Non-pigmented ciliary epithelial cell (primary cell): ENCODE results near the gene SVOP.
"Not testable (repeated sequence)": the region's sequence is repeated elsewhere in the genome, so short reads cannot be mapped to it uniquely, and the experiment has no call there.

Source experiments
- DNase-seq: peaks from one replicate; pipeline ENCODE4 v3.0.0-alpha.2; 2010; ENCODE audit warnings: low read depth

Gene SVOP

DNA sequence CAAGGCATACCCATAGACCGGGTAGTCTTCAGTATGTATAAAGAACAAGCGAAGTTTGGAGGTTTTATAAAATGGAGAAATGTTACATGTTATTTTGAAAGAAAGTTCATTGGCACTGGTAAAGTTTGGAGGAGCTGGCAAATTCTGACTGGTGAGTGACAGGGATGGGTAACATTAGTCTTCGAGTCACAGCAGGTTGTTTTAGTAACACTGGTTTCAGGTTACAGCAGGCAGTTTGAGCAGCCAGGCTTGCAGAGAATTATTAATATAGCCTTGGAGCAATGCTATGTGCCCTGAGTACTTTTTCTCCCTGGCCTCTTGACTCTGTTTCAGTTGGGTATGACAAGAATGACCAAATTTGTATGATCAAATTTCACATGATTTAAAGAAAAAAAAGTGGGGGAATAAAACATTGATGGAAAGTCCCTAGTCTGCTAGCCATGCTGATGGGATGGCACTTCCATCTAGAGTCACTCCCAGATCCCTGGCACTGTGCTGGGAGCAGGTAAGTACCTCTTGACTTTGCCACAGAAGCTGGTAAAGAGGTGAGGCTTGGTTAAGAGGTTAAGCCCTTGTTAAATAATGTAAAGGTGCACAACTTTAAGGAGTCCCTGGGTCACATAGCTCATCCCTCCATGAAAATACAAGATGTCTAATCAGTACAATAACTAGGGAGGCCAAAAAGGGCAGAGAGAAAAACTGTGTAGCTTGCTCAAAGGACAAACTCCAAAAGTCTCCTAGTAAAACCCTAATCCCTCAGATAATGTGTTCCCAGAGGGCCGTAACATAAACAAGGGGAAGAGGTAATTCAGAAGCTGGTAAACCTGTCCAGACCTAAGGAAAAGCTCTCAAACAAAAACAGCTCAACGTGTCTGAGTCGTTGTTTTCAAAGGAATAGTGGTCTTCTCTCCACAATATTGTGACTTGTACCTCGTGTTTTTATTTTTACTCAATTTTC, 12.7 kb upstream of the SVOP start:
- DNase-seq: no peak

DNA sequence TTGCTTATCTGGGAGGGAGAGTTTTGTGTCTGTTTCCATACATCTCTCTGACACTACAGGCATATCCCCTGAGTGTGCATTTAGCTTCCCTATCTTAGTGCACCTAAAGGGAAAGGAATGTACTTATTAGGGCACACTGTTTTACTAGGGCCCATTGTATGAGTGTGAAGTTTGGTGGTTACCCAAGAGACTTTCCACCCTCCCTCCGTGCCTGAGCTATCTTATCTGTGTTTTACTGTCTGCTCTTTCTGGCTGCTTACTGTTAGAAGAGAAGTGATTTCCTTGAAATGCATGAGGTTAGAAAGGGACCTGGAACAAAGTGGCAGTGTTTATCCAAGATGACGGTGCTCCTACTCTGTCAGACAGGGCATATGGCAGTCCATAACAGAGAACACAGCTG, 8.5 kb upstream of the SVOP start:
- no peak for DNase-seq

DNA sequence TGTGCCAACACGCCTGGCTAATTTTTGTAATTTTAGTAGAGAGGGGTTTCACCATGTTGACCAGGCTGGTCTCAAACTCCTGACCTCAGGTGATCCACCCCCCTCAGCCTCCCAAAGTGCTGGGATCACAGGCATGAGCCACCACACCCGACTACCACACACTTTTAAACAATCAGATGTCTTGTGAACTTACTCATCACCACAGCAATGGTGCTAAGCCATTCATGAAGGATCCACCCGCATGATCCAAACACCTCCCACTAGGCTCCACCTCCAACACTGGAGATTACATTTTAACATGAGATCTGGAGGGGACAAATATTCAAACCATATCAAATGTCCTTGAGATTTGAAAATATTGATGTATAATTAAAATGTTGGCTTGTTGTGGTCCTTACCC, 7.8 kb upstream of the SVOP start:
- DNase-seq: not testable (repeated sequence)

DNA sequence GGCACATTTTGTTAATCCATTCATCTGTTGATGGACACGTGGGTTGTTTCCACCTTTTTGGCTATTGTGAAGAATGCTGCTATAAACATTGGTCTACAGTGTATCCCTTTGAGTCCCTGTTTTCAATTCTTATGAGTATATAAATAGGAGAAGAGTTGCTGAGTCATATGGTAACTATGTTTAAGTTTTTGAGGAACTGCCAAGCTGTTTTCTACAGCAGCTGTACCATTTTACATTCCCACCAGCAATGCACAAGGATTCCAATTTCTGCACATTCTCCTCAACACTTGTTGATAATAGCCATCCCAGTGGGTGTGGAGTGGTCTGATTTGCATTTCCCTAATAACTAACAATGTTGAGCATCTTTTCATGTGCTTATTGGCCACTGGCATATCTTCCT, 6.9 kb upstream of the SVOP start:
- DNase-seq: peak; percentile 22

DNA sequence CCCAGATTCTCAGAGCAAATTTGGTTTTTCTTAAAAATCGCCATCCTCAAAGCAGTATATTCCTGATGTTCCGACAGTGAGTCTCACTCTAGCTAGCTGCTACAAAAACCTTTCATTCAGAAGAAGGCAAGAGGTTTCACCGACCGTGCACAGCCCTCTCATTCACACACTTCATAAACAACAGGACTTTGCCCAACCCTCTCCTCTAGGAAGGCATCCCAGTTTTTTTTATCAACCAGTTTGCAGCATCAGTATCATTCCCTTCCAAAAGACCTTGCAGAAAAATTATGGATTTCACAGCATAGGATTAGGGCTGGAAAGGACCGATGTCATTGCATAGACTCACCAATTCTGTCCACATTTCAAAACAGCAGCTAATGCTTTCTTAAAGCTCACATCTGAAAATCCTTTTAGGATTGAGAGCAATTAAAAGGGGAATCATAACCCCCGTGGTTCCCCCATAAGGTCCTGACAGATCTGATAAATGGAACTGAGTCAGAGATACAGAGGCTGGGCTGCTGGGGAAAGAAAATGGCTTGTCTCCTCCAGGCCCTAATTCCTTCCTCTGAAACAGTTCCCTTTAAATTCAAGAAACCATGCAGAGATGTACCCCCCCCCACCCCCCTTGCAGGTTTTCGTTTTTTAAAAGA, 597 bp downstream of the SVOP start:
- DNase-seq: no peak

DNA sequence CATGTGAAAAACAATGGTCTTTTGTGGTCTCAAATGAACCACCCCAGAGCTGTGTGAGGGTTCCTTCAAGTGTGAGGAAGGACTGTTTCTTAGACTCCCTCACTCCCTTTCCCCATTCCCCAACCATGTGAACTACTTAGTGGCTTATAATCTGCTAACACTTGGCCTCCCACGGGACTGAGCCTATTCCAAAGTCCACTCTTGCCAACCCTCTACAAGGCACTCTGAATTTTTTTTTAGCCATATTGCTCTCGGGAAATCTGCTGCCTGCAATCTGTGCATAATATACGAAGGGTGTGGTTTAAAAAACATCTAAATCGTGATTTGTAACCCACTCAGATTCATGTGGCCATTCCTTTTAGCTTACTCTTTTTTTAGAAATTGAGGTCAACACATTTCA, 2.6 kb downstream of the SVOP start:
- no peak for DNase-seq

DNA sequence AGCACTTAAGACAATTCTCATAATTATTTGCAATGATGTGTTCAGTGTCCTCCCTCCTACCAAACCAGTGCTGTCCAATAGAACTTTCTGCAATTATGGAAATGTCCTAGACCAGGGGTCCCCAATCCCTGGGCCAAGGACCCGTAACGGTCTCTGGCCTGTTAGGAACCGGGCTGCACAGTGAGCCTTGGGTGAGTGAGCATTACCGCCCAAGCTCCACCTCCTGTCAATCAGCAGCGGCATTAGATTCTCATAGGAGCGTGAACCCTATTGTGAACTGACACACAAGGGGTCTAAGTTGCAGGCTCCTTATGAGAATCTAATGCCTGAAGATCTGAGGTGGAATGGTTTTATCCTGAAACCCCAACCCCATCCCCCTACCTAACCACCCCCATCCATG, 3.9 kb downstream of the SVOP start:
- no peak for DNase-seq

DNA sequence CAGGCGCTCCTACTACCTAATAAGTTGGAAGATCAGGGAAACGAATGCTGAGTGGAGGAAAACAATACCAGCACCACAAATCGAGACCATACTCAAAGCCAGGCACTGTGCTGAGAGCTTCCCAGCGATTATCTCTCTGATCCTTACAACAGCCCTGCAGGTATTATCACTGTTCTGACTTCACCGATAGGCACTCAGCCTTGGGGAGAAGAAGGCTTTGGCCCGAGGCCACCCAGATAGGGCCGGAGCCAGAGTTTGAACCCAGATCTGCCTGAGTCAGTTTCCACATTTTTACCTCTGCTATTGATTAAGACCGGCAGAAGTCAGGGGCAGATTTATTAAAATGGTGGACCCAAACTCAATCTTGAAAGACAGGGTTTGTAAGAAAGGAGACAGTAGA, 4.9 kb downstream of the SVOP start:
- DNase-seq: no peak

DNA sequence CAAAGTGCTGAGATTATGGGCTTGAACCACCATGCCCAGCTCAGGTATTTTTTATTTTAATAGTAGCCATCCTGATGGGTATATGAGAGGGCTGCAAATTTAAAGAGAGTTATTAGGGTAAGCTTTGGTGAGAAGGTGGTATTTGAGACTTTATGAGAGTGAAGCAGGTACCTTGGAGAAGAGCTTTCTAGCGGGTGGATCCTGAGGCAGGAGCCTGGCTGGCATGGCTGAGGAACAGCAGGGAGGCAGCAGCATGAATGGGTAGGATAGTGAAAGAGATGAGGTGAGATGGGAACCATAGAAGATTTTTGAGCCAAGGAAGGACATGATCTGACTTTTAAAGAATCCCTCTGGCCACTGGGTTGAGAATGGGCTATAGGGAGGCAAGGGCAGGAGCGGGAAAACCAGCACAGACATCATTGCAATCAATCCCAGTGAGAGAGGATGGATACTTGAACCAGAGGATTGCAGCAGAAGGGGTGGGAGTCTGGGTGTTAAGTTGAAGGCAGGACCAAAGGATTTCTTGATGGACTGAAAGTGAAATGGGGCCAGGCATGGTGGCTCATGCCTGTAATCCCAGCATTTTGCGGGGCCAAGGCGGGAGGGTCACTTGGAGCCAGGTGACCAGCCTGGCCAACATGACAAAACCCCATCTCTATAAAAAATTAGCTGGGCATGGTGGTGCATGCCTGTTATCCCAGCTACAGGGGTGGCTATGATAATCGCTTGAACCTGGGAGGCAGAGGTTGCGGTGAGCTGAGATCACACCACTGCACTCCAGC, 5.7 kb downstream of the SVOP start:
- DNase-seq: no peak

DNA sequence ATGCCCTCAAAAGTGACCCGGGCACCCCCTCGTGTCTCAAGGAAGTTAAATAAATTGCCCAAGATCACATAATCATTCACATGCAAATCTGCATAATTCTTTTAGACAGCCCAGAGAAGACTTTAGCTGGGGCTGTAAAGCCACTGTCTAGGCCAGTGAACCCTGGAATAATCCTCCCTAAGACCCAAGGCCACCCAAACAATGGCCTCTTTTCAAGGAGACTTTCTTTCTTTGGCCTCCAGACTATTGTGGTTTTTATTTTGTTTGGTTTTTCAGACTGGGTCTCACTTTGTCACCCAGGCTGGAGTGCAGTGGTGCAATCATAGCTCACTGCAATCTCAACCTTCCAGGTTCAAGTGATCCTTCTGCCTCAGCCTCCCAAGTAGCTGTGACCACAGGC, 10.6 kb downstream of the SVOP start:
- no peak for DNase-seq

DNA sequence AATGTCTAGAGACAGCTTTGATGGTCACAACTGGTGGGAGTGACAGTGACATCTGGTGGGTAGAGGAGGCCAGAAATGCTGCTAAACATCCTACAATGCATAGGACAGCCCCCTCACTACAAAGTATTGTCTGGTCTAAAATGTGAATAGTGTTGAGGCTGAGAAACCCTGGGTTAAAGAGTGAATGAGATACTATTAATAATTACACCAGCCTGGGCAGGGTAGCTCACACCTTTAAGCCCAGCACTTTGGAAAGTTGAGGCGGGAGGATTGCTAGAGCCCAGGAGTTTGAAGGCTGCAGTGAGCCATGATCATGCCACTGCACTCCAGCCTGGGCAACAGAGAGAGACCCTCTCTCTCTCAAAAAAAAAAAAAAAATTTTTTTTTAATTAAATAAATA, 11.1 kb downstream of the SVOP start:
- DNase-seq: no peak

DNA sequence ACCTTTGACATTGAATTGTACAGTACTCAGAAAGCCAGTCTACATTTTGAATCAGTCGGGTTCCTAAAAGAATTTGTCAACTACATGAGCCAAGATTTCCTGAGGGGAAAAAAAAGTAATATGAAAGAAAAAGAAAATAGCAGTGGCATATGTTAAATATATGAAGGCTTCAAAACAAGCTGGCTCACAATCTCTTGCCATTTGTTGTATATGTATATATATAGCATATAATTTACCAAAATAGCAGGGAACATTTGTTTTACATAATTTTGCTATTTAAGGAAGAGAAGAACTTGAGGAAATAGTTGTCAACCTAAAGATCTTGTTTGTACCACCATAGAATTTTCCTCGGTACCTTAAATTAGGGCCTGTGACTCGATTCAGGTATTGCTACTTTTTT, 16.9 kb downstream of the SVOP start:
- no peak for DNase-seq

DNA sequence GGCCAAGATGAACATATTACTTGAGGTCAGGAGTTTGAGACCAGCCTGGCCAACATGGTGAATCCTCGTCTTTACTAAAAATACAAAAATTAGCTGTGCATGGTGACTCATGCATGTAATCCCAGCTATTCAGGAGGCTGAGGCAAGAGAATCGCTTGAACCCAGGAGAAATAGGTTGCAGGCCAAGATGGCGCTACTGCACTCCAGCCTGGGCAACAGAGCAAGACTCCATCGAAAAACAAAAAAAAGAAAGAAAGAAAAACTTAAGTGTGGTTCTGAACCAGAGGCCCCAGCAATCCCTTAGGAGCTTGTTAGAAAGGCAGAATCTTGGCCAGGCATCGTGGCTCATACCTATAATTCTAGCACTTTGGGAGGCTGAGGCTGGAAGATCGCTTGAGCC, 24.5 kb downstream of the SVOP start:
- no peak for DNase-seq

DNA sequence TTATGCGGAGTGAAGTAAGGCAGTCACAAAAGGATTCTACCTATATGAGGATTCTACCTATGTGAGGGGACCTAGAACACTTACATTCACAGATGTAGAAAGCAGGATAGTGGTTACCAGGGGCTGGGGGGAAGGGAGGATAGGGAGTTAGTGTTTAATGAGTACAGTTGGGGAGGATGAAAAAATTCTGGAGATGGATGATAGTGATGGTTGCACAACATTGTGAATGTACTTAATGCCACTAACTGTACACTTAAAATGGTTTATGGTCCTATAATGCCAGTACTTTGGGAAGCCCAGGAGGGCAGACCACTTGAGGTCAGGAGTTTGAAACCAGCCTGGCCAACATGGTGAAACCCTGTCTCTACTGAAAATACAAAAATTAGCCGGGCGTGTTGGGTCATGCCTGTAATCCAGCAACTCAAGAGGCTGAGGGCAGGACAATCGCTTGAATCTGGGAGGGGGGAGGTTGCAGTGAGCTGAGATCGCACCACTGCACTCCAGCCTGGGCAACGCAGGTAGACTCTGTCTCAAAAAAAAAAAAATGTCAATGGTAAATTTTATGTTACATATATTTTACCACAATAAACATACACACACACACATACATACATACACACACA, 25.4 kb downstream of the SVOP start:
- DNase-seq: no peak

DNA sequence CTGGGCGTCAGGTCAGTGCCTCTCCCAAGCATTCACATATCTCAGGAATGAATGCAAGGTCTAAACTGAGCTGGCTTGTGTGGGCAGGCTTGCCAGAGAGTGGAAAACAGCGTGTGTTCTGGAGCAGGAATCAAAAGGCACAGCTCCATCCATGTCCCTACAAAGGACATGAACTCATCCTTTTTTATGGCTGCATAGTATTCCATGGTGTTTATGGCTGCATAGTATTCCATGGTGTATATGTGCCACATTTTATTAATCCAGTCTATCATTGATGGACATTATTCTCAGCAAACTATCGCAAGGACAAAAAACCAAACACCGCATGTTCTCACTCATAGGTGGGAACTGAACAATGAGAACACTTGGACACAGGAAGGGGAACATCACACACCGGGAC, 30.8 kb downstream of the SVOP start:
- not testable (repeated sequence) for DNase-seq

DNA sequence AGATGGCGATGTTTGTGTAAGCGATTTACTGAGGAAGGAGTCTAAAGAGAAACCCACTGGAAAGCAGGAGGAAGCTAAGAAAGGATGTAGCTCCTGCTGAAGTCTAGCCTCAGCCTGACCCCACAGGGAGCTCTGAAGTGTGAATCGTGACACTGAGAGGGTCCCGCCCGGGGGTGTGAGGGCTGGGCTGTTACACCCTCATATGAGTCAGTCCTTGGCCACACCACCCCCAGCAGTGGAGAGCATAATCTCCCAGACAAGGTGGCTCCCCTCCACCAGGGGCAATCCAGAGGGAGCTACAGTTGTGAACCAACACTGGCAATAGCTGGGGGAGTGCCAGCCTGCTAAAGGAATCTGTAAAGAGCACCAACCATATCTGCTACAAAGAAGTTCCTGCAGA, 31.5 kb downstream of the SVOP start:
- DNase-seq: no peak

DNA sequence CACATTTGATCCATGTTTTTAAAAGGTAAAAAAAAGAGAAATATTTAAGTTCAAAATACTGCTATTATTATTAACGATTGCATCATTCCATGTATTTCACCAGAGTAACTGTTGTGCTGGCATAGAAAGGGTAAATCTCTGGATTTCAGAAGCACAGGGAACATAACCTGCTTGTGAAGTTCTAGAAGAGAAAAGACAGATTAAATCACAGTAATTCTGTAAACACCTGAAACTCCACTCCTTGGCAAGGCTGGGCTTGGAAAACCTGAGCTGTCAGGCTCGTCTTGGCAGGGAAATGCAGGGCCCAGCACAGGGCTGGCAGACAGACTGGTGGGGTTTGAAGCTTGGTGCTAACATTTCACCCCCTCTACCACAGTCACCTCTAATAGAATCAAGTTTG, 35.1 kb downstream of the SVOP start:
- DNase-seq: no peak

DNA sequence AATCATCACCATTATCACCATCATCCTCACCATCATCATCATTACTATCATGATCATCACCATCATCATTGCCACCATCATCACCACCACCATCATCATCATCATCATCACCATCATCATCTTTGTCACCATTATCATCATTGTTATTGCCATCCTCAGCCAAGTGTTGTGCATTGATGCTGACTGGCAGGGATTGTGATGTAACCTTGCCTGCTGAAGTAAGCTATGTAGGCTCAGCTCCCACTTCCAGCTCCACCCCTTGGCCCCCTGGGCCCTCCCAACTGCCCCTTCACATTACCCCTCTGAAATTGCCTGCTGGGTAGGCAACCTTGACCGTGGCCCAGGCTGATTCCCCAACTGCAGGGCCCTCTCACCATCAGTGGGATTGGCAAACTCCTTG, 37.6 kb downstream of the SVOP start:
- DNase-seq: no peak

DNA sequence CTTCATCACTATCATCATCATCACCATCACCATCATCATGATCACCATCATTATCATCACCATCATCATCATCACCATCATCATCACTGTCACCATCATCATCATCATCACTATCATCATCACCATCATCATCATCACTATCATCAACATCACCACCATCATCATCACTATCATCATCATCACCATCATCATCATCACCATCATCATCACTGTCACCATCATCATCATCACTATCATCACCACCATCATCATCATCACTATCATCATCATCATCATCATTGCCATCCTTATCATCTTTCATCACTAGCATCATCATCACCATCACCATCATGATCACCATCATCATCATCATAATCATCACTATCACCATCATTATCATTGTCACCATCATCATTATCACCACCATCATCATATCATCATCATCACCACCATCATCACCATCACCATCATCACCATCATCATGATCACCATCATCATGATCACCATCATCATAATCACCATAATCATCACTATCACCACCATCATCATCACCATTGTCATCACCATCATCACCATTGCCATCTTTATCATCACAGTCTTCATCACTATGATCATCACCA, 38.1 kb downstream of the SVOP start:
- DNase-seq: no peak

DNA sequence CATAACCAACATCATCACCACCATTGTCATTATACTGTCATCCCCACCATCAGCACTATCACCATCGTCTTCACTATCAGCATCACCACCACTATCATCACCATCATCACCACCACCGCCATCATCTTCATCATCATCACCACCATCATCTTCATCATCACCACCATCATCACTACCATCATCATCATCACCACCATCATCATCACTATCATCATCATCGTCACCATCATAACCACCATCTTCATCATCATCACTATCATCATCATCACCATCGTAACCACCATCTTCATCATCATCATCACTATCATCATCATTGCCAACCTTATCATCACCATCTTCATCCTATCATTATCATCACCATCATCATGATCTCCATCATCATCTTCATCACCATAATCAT, 39.0 kb downstream of the SVOP start:
- no peak for DNase-seq

DNA sequence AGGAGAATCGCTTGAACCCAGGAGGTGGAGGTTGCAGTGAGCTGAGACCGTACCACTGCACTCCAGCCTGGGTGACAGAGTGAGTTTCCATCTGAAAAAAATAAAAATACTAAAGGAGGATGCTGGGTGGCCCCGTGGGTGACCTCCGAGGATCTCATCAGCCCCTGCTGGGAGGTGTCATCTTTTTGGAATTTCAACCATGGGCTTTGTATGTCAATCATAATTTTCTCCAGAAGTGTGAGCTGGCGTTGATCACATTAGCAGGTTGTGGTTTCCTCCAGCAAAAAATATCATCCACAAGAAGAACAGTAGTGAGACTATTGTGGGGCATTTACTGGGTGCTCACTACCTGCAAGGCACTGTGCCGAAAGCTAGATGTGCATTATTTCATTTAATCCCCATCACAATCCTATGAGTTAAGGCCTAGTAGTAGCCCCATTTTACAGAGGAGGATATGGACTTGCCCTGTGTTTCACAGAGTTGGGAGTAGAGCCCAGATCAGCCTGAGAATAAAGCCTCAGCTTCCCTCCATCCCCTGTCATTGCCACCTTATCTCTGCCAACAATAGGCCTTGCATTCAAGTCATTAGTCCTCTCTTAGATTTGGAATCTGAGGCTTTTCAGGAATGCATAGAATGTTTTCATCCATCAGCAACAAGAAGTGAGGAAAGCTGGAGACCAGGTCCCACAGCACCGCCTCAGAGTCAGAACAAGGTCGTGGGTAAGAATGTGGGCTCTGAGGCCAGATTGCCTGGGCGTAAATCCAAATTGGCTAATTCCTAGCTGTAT, 39.8 kb downstream of the SVOP start:
- peak; percentile 2 for DNase-seq
